Cortex of kidney (tissue), 1 donor: ENCODE data around the gene ART4.
A peak's percentile ranks its signal among the peaks of the same experiment; 100 is the strongest.

Source experiments
- DNase-seq: peaks from one replicate; lab custom pipeline; 2025; lab: John Stamatoyannopoulos, UW

The ART4 gene

GRCh38 chr12:14810167-14810952 is 33.0 kb downstream of the ART4 start:
- DNase-seq = no peak

DNA sequence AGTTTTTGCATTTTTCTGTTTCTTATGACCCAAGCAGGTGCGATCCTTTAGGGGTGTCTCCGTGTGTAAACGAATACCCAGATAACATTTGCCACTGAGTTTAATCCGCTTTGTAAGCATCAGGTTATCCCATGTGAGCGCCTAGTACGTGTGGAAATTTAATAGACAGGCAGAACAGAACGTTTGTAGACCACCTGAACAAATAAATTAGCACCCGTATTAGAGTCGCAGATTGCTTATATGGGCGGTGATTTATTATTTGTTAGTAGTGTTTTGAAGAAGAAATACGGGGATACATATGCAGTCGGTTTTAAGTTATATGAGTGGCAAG is 39.5 kb downstream of the ART4 start:
- DNase-seq = no peak

DNA sequence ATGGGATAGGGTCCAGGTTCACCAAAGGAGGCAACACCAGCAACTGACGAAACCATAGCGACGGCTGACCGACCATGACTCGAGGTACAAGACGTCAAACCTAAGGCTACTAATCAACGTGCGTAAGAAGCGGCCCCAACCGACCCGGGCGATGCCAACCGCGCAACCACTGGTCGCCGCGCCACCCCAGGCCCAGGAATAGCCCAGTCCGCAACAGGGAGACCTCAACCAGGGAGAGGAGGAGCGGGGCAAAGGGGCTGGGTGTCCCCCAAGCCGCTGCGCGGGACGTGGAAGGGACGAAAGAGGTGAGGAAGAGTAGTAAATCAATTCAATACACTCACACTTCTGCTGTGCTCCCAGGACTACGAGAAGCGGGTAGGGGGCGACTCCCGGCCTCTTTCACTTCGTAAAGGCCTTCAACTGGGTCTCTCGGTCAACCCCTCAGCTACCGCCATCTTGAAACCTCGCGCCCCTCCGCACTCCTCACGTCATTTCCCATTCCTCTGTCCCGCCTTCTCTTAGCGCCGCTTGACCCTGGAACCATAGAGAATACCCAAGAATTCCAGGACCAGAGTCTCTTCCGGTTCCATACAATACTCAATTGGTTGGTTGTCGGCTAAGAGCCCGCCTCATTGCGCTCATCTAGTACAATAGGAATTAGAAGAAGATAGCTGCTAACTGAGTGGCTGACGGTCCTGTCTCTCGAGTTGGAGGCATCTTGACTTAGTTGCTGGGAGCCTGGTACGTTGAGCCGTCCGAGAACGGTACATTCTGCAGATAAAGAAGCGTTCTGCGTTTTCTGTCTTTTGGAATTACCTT is 40.1 kb downstream of the ART4 start, which contains the start of the genes C12orf60 and WBP11:
C12orf60 (plus strand) TSS at position 660 of the 819 bp plus-strand sequence. CDS start 19,266 bp downstream, outside the sequence.
WBP11 (minus strand) TSS at position 468 of the 819 bp plus-strand sequence. CDS start 2,095 bp downstream, outside the sequence.
- DNase-seq = peak; percentile 71

DNA sequence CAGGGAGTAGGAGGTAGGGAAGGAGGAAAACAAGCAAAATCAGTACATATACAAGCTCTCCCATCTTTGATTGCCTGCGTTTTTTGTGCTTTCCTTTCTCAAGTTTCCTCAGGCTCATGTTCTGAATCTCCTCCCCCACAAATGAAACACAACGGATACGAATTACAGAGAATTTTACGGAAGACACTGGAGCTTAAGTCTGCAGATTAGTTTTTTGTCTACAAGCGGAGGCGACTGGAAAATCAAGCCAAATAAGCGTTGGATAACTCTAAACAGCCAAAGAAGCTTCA is 40.7 kb downstream of the ART4 start:
- DNase-seq = no peak

- DNase-seq = no peak
Measured at GRCh38 chr12:14802247-14802646, 41.1 kb downstream of the ART4 start.

DNA sequence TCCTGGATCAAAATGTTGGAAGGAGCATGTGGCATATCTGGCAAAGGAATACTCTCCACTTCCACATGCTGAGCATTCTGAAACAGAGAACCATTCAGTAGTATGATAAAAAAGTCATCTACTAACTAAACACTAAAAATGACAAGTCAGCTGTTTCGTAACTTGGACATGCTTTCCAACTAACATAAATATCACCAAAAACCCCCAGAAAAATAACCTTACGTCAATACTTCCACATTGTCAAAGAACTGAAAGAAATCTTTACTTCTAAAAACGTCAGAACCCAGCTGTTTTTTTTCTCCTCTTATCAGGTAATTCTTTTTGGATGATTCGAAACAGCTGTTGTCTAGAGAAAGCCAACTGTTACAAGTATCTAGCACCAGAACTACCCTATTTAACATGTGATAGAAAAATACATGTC is 48.3 kb downstream of the ART4 start:
- DNase-seq = no peak

GRCh38 chr12:14785568-14785967 is 57.8 kb downstream of the ART4 start:
- DNase-seq = no peak

- no peak for DNase-seq
Measured at GRCh38 chr12:14784471-14784870, 58.9 kb downstream of the ART4 start.

DNA sequence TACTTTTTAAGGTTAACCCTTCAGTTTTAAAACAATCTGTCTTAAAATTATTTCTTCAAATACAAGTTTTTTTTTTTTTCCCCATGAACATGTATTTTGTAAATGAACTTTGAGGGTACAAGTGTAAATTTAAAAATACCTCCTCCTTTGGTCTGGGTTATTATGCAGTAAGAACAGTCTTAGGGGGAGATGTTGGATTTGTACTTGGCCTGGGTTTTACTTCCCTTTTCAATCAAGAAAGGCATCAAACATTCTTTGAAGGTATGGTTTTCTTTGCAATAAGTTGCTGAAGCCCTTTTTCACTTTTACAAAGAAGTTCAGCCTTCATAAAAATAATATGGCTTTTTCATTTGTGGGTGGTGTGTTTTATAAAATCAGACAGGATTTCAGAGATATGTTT is 60.6 kb downstream of the ART4 start:
- no peak for DNase-seq

DNA sequence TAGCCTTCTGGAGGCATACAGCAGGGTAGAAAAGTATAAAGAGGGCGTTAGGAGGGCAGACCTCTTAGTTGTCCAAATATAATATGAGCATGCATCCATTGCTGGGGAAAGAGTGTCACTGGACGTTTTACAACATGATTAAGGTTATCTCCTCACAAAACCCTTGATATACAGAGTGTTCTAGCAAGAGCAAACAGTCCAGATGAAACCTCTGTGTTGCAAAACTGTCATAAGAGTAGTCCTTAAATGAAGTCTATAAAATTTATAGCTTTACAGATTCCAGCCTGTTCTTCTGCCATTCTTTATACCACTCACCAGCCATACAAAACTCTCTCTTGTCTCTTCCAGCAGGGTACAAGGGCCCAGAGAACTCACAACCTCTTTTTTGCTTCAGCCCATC is 61.8 kb downstream of the ART4 start:
- DNase-seq = no peak

GRCh38 chr12:14780859-14781258 is 62.5 kb downstream of the ART4 start:
- DNase-seq = no peak

GRCh38 chr12:14779834-14780233 is 63.5 kb downstream of the ART4 start:
- DNase-seq = no peak

GRCh38 chr12:14777271-14777670 is 66.1 kb downstream of the ART4 start:
- DNase-seq = no peak

DNA sequence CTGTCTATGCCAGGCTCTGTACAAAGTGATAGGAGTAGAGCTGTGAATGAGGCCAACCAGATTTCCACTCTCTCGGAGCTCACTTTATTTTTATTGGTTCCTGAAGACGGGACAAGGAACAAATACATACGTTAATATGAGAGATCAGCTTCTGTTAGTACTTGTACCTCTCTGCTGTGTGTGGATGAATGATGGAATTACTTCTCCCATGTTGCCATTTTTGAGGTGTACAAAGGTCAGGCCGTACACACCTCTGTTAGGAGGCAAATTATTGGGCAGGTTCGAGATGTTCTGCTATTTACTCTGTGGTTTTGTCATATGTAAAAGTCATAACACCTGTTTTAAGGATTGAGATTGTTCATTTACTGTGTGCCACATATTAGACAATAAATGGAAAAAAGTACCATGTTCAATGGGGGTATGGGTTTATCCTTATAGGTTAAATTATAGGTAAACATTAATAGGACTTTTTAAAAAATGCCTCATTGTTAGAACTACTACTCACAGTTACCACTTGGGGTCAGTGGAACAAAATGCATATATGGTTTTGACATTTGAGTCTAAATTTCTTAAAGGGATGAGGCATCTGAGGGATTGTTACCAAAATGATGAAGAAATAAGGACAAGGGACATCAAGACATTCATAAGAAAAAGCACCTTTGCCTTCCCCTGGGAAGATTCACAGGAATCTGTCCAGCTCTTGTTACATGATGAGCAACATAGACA is 66.9 kb downstream of the ART4 start:
- DNase-seq = no peak

DNA sequence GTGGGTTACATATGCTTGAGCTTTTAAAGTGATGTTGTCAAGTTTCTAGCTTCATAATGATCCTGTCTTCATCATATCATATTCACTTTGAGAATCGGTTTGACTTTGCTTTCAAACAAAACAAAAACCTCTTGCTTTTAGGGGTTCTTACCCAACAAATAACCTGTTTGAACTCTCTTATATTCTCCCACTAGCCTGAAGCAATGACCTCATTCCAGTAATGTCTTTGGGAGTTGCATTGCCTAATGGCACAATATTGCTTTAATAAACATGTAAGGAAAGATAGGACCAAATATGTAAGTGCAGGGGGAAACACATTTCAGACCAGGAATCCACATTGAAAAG is 67.7 kb downstream of the ART4 start:
- no peak for DNase-seq
